ENCODE data around the gene KCNE4.

The KCNE4 gene

DNA sequence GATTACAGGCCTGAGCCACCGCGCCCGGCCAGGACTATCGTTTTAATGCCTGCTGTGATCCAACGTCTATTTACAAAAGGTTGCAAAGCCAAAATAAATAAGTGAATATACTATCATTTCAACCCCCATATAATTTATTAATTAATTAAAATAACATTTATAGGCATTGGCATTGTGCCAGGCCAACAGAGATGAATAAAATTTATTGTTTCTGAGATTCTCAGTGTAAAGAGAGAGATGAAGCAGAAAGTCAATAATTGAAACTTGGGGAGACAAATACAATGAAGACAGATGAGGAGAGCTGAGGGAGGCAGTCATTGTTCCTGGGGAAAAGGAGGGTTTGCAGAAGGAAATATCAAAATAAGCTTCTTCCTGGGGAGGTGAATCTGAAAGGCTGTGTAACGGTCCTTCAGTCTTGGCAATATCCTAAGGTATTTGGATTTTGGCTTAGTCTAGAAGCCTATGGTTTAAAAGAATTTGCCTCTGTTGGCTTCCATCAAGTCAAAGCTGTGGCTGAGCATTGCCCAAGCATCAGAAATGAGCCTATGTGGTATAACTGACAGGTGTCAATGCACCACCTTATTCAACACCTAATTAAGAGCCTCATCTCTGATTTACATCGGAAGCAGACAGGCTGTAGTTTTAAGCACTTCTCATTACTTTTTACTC lies 31.5 kb downstream of the KCNE4 start:
- TF ChIP-seq, protein P1, sequence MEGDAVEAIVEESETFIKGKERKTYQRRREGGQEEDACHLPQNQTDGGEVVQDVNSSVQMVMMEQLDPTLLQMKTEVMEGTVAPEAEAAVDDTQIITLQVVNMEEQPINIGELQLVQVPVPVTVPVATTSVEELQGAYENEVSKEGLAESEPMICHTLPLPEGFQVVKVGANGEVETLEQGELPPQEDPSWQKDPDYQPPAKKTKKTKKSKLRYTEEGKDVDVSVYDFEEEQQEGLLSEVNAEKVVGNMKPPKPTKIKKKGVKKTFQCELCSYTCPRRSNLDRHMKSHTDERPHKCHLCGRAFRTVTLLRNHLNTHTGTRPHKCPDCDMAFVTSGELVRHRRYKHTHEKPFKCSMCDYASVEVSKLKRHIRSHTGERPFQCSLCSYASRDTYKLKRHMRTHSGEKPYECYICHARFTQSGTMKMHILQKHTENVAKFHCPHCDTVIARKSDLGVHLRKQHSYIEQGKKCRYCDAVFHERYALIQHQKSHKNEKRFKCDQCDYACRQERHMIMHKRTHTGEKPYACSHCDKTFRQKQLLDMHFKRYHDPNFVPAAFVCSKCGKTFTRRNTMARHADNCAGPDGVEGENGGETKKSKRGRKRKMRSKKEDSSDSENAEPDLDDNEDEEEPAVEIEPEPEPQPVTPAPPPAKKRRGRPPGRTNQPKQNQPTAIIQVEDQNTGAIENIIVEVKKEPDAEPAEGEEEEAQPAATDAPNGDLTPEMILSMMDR (IDR thresholded peaks at IDR 0.05; ENCODE audit: borderline replicate concordance, insufficient read depth, low read depth, low read length): no peak
- no peak overlapping the region for H3K4me3 ChIP-seq (ENCODE audit: low read depth, low read length)

DNA sequence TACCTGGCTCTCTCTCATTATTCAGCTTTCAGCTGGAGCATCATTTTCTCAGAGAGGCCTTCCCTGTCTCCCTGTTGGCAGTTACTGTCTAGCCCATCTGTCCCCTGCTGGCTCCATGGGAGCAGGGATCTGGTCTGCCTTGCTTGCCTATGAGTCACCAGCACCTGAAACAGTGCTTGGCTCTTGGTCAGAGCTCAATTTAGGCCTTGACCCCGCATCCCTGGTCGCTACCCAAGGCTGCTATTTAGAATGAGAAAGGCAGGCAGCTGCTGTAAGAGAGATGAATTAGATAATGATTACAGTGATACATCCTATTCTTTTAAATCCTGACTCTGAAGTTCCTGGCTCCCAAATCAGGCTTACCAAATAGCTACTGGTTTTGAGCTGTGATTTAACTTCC lies 32.9 kb downstream of the KCNE4 start:
- no peak overlapping the region for H3K4me3 ChIP-seq (ENCODE audit: low read depth, low read length)
- TF ChIP-seq, protein P1 (IDR thresholded peaks at IDR 0.05; ENCODE audit: borderline replicate concordance, insufficient read depth, low read depth, low read length): no peak

DNA sequence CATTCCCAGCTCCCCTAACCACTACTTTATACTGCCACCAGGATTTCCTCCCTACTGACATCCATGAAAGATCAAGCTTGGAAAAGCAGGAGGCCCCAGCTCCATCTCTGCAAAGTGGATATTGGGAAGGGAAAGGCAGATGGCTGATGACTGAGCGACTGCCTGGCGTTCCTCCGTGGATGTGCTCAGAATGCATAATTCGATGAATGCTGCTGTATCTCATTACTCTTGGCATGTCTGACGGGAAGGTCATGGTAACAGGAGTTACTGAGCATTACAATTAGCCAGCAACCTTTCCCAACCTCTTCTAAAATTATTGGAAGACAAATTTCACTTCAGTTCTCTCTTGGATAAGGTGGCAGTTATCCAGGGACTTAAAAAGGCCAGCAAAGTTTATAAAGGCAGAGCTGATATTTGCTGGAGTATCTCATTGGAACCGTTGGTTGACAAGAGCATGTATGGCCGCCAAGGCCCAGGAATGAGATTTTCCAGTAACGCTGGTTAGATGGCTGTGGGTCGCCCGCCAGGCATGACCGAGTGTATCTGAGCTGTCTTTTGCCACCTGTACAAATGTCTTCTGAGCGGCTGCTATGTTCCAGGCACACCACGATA lies 34.5 kb downstream of the KCNE4 start:
- TF ChIP-seq, protein P1 (IDR thresholded peaks at IDR 0.05; ENCODE audit: borderline replicate concordance, insufficient read depth, low read depth, low read length): no peak
- H3K4me3 ChIP-seq (ENCODE audit: low read depth, low read length): no peak overlapping the region

DNA sequence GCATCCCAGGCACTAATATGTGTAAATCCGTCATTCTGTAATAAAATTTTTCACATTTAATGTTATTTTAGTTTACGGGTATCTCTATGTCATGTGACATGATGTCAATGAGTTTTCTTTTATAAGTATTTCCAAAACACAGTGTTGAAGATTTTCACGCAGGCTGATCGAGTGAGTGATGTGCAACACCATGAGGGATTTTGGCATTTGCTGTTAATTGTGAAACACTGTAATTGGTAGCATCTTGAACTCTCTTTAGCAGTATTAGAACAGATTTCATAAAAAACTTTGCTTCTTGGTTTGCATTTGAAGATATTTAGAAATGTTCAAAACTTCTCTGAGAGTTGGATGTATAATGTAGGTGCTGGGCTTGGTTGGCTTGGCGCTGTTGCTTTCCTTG lies 35.5 kb downstream of the KCNE4 start:
- H3K4me3 ChIP-seq (ENCODE audit: low read depth, low read length): no peak overlapping the region
- TF ChIP-seq, protein P1 (IDR thresholded peaks at IDR 0.05; ENCODE audit: borderline replicate concordance, insufficient read depth, low read depth, low read length): no peak

DNA sequence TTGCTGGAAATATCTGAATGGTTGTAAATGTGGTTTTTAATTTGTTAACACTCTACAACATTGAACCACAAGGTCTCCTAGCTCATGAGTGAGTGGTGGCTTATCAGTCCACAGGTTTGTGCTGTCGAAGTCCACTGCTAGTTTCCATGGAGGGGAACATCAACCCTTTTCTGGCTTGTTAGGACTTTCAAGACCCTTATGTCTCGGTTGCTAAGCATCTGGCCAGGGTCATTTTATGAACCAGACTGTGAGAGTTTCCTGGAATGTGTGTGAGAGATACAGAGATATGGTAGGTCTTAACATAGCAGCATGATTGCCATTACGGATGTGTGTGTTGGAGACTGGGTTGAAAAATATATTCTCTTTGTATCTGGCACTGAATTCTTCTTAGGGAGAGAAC lies 36.9 kb downstream of the KCNE4 start:
- TF ChIP-seq, protein P1 (IDR thresholded peaks at IDR 0.05; ENCODE audit: borderline replicate concordance, insufficient read depth, low read depth, low read length): no peak
- no peak overlapping the region for H3K4me3 ChIP-seq (ENCODE audit: low read depth, low read length)

DNA sequence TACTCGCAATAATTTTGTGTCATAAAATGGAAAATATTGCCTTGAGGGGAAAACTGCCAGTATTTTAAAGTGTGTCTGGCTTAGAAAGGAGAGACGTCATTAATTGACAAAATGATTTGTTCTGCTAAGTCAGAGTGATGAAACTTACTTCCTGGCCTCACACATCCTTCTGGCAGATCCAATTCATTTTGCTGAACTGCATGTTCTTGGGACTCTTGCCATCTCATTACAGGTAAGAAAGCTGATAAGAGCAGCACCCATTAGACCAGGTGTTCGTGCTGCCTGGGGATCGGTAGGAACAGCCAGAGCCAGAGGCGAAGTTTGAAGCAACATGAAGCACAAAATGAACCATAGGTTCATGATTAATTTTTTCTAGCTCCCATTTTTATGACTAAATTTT lies 38.0 kb downstream of the KCNE4 start:
- no peak overlapping the region for H3K4me3 ChIP-seq (ENCODE audit: low read depth, low read length)
- TF ChIP-seq, protein P1 (IDR thresholded peaks at IDR 0.05; ENCODE audit: borderline replicate concordance, insufficient read depth, low read depth, low read length): no peak

Data from GM12875 (cell line).